Measurements from ENCODE around the gene GAP43.

The GAP43 gene

GRCh38 chr3:115663414-115663813 lies 40.1 kb downstream of the GAP43 start:
- DNase-seq = no peak

- no peak for DNase-seq
Observed at GRCh38 chr3:115666081-115666480, 42.8 kb downstream of the GAP43 start.

- no peak for DNase-seq
Observed at GRCh38 chr3:115666920-115667737, 43.8 kb downstream of the GAP43 start.

- no peak for DNase-seq
Observed at GRCh38 chr3:115667738-115668065, 44.4 kb downstream of the GAP43 start.

- DNase-seq = no peak
Observed at GRCh38 chr3:115670911-115671310, 47.6 kb downstream of the GAP43 start.

- peak; percentile 9 for DNase-seq
Observed at GRCh38 chr3:115671761-115672455, 48.6 kb downstream of the GAP43 start.

- no peak for DNase-seq
Observed at GRCh38 chr3:115673881-115674280, 50.6 kb downstream of the GAP43 start.

- DNase-seq = no peak
Observed at GRCh38 chr3:115676336-115676735, 53.0 kb downstream of the GAP43 start.

- DNase-seq = peak; percentile 25
Observed at GRCh38 chr3:115680803-115681345, 57.6 kb downstream of the GAP43 start.

GRCh38 chr3:115681736-115682135 lies 58.4 kb downstream of the GAP43 start:
- DNase-seq = no peak

GRCh38 chr3:115683305-115683704 lies 60.0 kb downstream of the GAP43 start:
- DNase-seq = no peak

GRCh38 chr3:115683773-115684172 lies 60.5 kb downstream of the GAP43 start:
- DNase-seq = no peak

GRCh38 chr3:115685097-115685496 lies 61.8 kb downstream of the GAP43 start:
- DNase-seq = no peak

- no peak for DNase-seq
Observed at GRCh38 chr3:115687721-115688120, 64.4 kb downstream of the GAP43 start.

GRCh38 chr3:115688418-115688817 lies 65.1 kb downstream of the GAP43 start:
- no peak for DNase-seq

GRCh38 chr3:115689928-115690327 lies 66.6 kb downstream of the GAP43 start:
- DNase-seq = no peak

- no peak for DNase-seq
Observed at GRCh38 chr3:115691964-115692363, 68.7 kb downstream of the GAP43 start.

GRCh38 chr3:115692887-115693524 lies 69.7 kb downstream of the GAP43 start:
- peak; percentile 34 for DNase-seq

GRCh38 chr3:115693868-115694267 lies 70.6 kb downstream of the GAP43 start:
- DNase-seq = no peak

GRCh38 chr3:115695090-115695489 lies 71.8 kb downstream of the GAP43 start:
- DNase-seq = no peak

GRCh38 chr3:115697263-115698053 lies 74.1 kb downstream of the GAP43 start:
- DNase-seq = no peak

- DNase-seq = no peak
Observed at GRCh38 chr3:115698851-115699591, 75.7 kb downstream of the GAP43 start.
